22Rv1 (cell line): ENCODE results near the gene CD59.
"Not testable (repeated sequence)": the region's sequence is repeated elsewhere in the genome, so short reads cannot be mapped to it uniquely, and the experiment has no call there.

Source experiments
- H3K27ac ChIP-seq: fragments of 450-650 bp; 2 replicates; pipeline ENCODE4 v1.5.1; 2017
- ZFX ChIP-seq: fragments of 450-650 bp; IDR thresholded peaks from 2 replicates; pipeline ENCODE4 v1.6.1; 2017; ENCODE audit warnings: antibody characterized with exemption, borderline replicate concordance
- TF ChIP-seq, protein P1 (sequence below): fragments of 450-650 bp; IDR thresholded peaks from 2 replicates; pipeline ENCODE4 v1.5.1; 2017; ENCODE audit warnings: mild to moderate bottlenecking

CD59 gene

GRCh38 chr11:33665350-33666106 lies 70.7 kb downstream of the CD59 start:
- no peak overlapping the region for H3K27ac ChIP-seq
- TF ChIP-seq ZFX, result no peak
- TF ChIP-seq, protein P1, sequence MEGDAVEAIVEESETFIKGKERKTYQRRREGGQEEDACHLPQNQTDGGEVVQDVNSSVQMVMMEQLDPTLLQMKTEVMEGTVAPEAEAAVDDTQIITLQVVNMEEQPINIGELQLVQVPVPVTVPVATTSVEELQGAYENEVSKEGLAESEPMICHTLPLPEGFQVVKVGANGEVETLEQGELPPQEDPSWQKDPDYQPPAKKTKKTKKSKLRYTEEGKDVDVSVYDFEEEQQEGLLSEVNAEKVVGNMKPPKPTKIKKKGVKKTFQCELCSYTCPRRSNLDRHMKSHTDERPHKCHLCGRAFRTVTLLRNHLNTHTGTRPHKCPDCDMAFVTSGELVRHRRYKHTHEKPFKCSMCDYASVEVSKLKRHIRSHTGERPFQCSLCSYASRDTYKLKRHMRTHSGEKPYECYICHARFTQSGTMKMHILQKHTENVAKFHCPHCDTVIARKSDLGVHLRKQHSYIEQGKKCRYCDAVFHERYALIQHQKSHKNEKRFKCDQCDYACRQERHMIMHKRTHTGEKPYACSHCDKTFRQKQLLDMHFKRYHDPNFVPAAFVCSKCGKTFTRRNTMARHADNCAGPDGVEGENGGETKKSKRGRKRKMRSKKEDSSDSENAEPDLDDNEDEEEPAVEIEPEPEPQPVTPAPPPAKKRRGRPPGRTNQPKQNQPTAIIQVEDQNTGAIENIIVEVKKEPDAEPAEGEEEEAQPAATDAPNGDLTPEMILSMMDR, result no peak

- H3K27ac ChIP-seq, result no peak overlapping the region
- TF ChIP-seq, protein P1, result no peak
- no peak for TF ChIP-seq ZFX
Measured at GRCh38 chr11:33664827-33665226, 71.4 kb downstream of the CD59 start.

- TF ChIP-seq, protein P1, result no peak
- TF ChIP-seq ZFX, result no peak
- no peak overlapping the region for H3K27ac ChIP-seq
Measured at GRCh38 chr11:33664166-33664565, 72.1 kb downstream of the CD59 start.

DNA sequence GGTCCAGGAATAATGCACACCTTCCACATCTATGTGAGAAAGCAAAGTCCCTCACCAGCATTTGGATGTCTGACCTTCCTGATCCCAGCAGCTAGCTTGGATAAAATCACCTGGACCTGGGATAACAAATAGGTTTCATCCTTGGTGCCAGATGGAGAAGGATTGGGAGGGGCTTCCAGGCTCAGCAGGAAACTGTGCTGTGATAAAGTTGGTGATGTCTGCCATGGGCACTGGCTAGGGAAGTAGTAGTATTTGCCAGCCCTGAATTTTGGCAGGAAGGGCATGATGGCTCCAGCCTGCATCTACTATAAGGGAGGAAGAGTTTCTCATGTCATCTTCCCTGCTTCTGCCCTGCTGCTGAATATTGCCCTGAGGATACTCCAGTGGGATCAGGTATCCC lies 73.1 kb downstream of the CD59 start:
- TF ChIP-seq, protein P1, result no peak
- TF ChIP-seq ZFX, result no peak
- H3K27ac ChIP-seq, result no peak overlapping the region

GRCh38 chr11:33661526-33661925 lies 74.7 kb downstream of the CD59 start:
- not testable (repeated sequence) for H3K27ac ChIP-seq

GRCh38 chr11:33660962-33661361 lies 75.3 kb downstream of the CD59 start:
- TF ChIP-seq, protein P1, result no peak
- TF ChIP-seq ZFX, result no peak
- no peak overlapping the region for H3K27ac ChIP-seq

- TF ChIP-seq, protein P1, result no peak
- no peak for TF ChIP-seq ZFX
- no peak overlapping the region for H3K27ac ChIP-seq
Measured at GRCh38 chr11:33659370-33660139, 76.7 kb downstream of the CD59 start.
